ENCODE data around the gene VIM. TPM values are rescaled to one million over a fixed set of nuclear protein-coding genes. Genes with fewer than 3 reads are reported as not detected.

VIM gene
- total RNA-seq, 1 experiment from 2014 or later, result 7.2 TPM

DNA sequence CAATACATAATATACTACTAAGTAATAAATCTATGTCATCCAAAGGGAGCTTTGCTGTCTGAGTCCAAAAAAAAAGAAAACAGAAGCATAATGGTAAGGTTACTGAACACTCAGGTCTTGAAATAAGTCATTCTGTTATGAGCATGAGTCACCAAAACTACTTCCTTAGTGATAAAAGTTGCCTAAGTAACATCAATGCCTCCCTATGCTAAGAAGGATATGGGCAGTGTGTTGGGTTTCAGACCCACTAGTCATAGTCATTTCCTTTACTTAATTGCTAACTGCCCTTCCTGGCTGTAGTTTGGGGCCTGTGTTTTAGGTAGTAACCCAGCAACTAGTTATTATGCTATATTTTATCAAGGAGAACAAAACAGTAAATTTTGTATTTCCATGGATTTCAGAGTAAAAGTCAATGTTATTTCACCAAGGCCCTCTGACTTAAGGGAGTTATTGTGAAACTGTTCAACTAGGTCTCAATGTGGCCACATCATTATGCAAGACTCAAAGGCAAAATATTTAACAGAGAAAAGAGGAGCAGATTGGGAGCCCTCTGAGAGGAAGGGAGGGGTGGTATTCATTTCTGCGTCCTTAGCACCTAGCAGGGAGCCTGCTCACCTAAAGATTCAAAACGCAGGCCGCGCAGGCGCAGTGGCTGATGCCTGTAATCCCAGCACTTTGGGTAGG is 11.7 kb upstream of the VIM start (continued):
- TF ChIP-seq EZH2 (IDR thresholded peaks at IDR 0.05), result no peak
- peak; percentile 61 for TF ChIP-seq CBX3 (IDR thresholded peaks at IDR 0.05; ENCODE audit: low read depth)
- TF ChIP-seq SP1 (IDR thresholded peaks at IDR 0.05; ENCODE audit: low read depth), result peak; percentile 86
- TF ChIP-seq SIN3A (IDR thresholded peaks at IDR 0.05; ENCODE audit: low read depth), result peak; percentile 55; the same call in 1 of the 2 replicates
- TF ChIP-seq ZNF274 (IDR thresholded peaks at IDR 0.05; ENCODE audit: low read depth, low read length), result no peak

DNA sequence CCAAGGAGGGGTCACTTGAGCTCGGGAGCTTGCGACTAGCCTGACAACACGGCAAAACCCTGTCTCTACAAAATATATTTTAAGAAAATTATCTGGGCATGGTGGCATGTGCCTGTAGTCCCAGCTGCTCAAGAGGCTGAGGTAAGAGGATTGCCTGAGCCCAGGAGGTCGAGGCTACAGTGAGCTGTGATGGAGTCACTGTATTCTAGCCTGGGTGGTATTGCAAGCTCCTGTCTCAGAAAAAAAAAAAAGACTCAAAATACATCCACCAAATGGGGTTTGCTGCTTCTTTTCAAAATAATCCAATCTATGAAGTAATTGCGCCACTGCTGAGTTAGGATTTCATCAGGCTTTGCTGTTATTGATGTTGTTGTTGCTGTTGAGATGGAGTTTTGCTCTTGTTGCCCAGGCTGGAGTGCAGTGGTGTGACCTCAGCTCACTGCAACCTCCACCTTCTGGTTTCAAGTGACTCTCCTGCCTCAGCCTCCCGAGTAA is 11.1 kb upstream of the VIM start:
- Histone ChIP-seq H4K20me1 (ENCODE audit: insufficient read depth) (no peaks in the 10 kb centered on the region), H3K4me2 (ENCODE audit: low read length) (peak overlapping the region; percentile 51), H3K36me3 (ENCODE audit: control insufficient read depth in 1 of 2, insufficient read depth in 2 of 2, low read length in 2 of 2) (no peaks in the 10 kb centered on the region), H3K4me1 (ENCODE audit: control insufficient read depth in 1 of 2, insufficient read depth in 2 of 2, low read length in 2 of 2) (peaks cover 24 to 35% of the 10 kb centered on the region in 2 experiments), H3K9ac (ENCODE audit: low read length) (peak overlapping the region; percentile 17; the same call in 1 of the 2 replicates), H2AFZ (ENCODE audit: low read depth, low read length, poor library complexity, severe bottlenecking) (no peak overlapping the region), H3K9me2 (ENCODE audit: insufficient read depth) (no peaks in the 10 kb centered on the region), H3K79me2 (ENCODE audit: insufficient read depth, low read length) (no peaks in the 10 kb centered on the region), H3K27ac (ENCODE audit: low read depth, low read length) (peak overlapping the region; percentile 46), H3K4me3 (replicated peaks in 1 of 2; ENCODE audit: low read depth in 1 of 2, low read length in 2 of 2) (no peak overlapping the region), H3K9me3 (ENCODE audit: control insufficient read depth in 1 of 2, insufficient read depth in 1 of 2, low read depth in 1 of 2, low read length in 2 of 2) (no peaks in the 10 kb centered on the region), H3K27me3 (ENCODE audit: insufficient read depth, low read length) (no peaks in the 10 kb centered on the region)
- ChIA-PET CTCF (interaction anchor here (1.2 kb wide), 1 partner anchor 14 kb away, joined by 7 read pairs; no protein-coding TSS in a partner anchor), RAD21 (ENCODE audit: low non-redundant PET in 1 of 2, low total read pairs in 2 of 2, uncharacterized antibody in 2 of 2, unreplicated experiment in 2 of 2) (no interaction called here), POLR2A (no interaction called here)
- BruUV-seq (replicated peaks), result no TSS peak
- no peak; the same call in 1 of the 2 replicates for ATAC-seq
- no peak for TF ChIP-seq EGR1 (IDR thresholded peaks at IDR 0.05; ENCODE audit: low read depth)
- TF ChIP-seq POLR2A (IDR thresholded peaks at IDR 0.05; ENCODE audit: borderline replicate concordance, extremely low read depth, insufficient read depth, insufficient read length), result no peak
- TF ChIP-seq, protein P1, sequence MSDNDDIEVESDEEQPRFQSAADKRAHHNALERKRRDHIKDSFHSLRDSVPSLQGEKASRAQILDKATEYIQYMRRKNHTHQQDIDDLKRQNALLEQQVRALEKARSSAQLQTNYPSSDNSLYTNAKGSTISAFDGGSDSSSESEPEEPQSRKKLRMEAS (IDR thresholded peaks at IDR 0.05), result no peak
- no peak for TF ChIP-seq FOSL1 (IDR thresholded peaks at IDR 0.05; ENCODE audit: low read depth)
- peak; percentile 3; the same call in 1 of the 2 replicates for TF ChIP-seq ZFX (IDR thresholded peaks at IDR 0.05)
- intact Hi-C loops (cut with micrococcal nuclease), result no loop called here
- DNase-seq (ENCODE audit: low read depth, low spot score), result no peak

All from HCT116 (cell line).